Testis (tissue), 3 donors: ENCODE results near the gene LANCL2. TPM values are rescaled to one million over a fixed set of nuclear protein-coding genes. Genes with fewer than 3 reads are reported as not detected.
A peak's percentile ranks its signal among the peaks of the same experiment; 100 is the strongest.

Experiments used
- DNase-seq: peaks from one replicate; pipeline ENCODE4 v3.0.0-alpha.2; 2019
- H3K27ac ChIP-seq, 2 donors: fragments of 200-600 bp; sonication (generic); one replicate each; pipeline ENCODE4 v1.5.1; 2019
- H3K27me3 ChIP-seq: fragments of 200-600 bp; sonication (generic); one replicate; pipeline ENCODE4 v1.5.1; 2019
- H3K36me3 ChIP-seq: fragments of 200-600 bp; sonication (generic); one replicate; pipeline ENCODE4 v1.5.1; 2017; ENCODE audit warnings: low read depth; ENCODE audit errors: missing control alignments
- H3K4me1 ChIP-seq: fragments of 200-600 bp; sonication (generic); one replicate; pipeline ENCODE4 v1.5.1; 2019
- H3K4me3 ChIP-seq, 2 donors: fragments of 200-600 bp; sonication (generic); one replicate each; pipeline ENCODE4 v1.5.1; 2017 to 2019
- H3K9me3 ChIP-seq: fragments of 200-600 bp; sonication (generic); one replicate; pipeline ENCODE4 v1.5.1; 2017
- CTCF ChIP-seq, 3 experiments: fragments of 450-650 bp in 2 of 3; fragments of 200-600 bp in 1 of 3; sonication (generic) in 1 of 3; IDR thresholded peaks; one replicate each; pipeline ENCODE4 v1.5.1; 2016 to 2019; ENCODE audit warnings: antibody characterized with exemption in 3 of 3, mild to moderate bottlenecking in 2 of 3, moderate library complexity in 1 of 3
- POLR2A ChIP-seq: fragments of 450-650 bp; IDR thresholded peaks from one replicate; pipeline ENCODE4 v1.6.1; 2017; ENCODE audit warnings: antibody characterized with exemption, mild to moderate bottlenecking, moderate library complexity
- WGBS, 2 donors: methylation state at CpG; one replicate each; pipeline ENCODE4 v1.1.5; 2018; 5-methylcytosine and 5-hydroxymethylcytosine counted together
- intact Hi-C: fragments of 100-400 bp; cut with DNase I; formaldehyde crosslinking; loops from one replicate; pipeline ENCODE4 v1.15.1; 2023; ENCODE audit warnings: low total_unique reads
- polyA plus RNA-seq: library from polyadenylated mRNA; stranded (reverse); fragments of 350-450 nt; fragmentation: Illumina TruSeq; extraction: RNeasy Lipid Tissue Mini Kit (QIAGEN cat#74804); gene quantifications from one replicate; pipeline ENCODE4 v1.2.3, GENCODE V29; 2014; ENCODE audit warnings: low read depth, low replicate concordance; ENCODE audit not compliant: insufficient read depth
- total RNA-seq, 2 donors: library from RNA; depleted of rRNA; stranded (reverse); fragments of >200 nt; gene quantifications; one replicate each; pipeline ENCODE4 v1.2.3, GENCODE V29; 2016

The LANCL2 gene
- total and polyA plus RNA-seq, 3 donors from 2014 or later, result 49.0 to 59.7 (median 50.5) TPM

GRCh38 chr7:55342216-55342871 is 22.8 kb upstream of the LANCL2 start:
- intact Hi-C loops, result no loop called here
- no peaks in the 10 kb centered on the region for H3K4me1 ChIP-seq
- no peaks in the 10 kb centered on the region for H3K27me3 ChIP-seq
- no peaks in the 10 kb centered on the region for H3K36me3 ChIP-seq
- peak overlapping the region in 1 of 2 donors; percentile 47 for H3K4me3 ChIP-seq
- DNase-seq, result no peak
- WGBS, 2 donors, result 53 to 59% methylated on average over 3 to 15 of the region's 27 CpGs
- no peak for TF ChIP-seq CTCF (IDR thresholded peaks at IDR 0.05)
- TF ChIP-seq POLR2A, result no peak
- H3K9me3 ChIP-seq, result no peaks in the 10 kb centered on the region
- H3K27ac ChIP-seq, result no peak overlapping the region

- no peaks in the 10 kb centered on the region for H3K36me3 ChIP-seq
- peak overlapping the region in 1 of 2 donors; percentile 47 for H3K4me3 ChIP-seq
- H3K27me3 ChIP-seq, result no peaks in the 10 kb centered on the region
- TF ChIP-seq POLR2A, result no peak
- no peak for TF ChIP-seq CTCF (IDR thresholded peaks at IDR 0.05)
- 62 to 74% methylated on average over 6 to 42 of the region's 42 CpGs for WGBS, 2 donors
- no peaks in the 10 kb centered on the region for H3K4me1 ChIP-seq
- intact Hi-C loops, result no loop called here
- no peaks in the 10 kb centered on the region for H3K9me3 ChIP-seq
- H3K27ac ChIP-seq, result no peak overlapping the region
- DNase-seq, result peak; percentile 61
Observed at GRCh38 chr7:55343002-55343781, 21.9 kb upstream of the LANCL2 start.

GRCh38 chr7:55343860-55344606 is 21.1 kb upstream of the LANCL2 start:
- intact Hi-C loops, result no loop called here
- DNase-seq, result no peak
- Histone ChIP-seq H3K9me3 (no peaks in the 10 kb centered on the region), H3K27ac (no peak overlapping the region), H3K27me3 (no peaks in the 10 kb centered on the region), H3K4me3 (peak overlapping the region; percentile 40 to 47), H3K4me1 (peaks cover 5% of the 10 kb centered on the region), H3K36me3 (no peaks in the 10 kb centered on the region)
- TF ChIP-seq CTCF (IDR thresholded peaks at IDR 0.05) (no peak), POLR2A (no peak)
- 81 to 83% methylated on average over 40 to 47 of the region's 47 CpGs for WGBS, 2 donors

GRCh38 chr7:55344840-55345239 is 20.3 kb upstream of the LANCL2 start:
- Histone ChIP-seq H3K27ac (no peak overlapping the region), H3K27me3 (no peaks in the 10 kb centered on the region), H3K36me3 (no peaks in the 10 kb centered on the region), H3K9me3 (no peaks in the 10 kb centered on the region), H3K4me3 (peak overlapping the region; percentile 40 to 47), H3K4me1 (peaks cover 5% of the 10 kb centered on the region)
- intact Hi-C loops, result no loop called here
- no peak for TF ChIP-seq POLR2A
- TF ChIP-seq CTCF (IDR thresholded peaks at IDR 0.05), result no peak
- peak; percentile 54 for DNase-seq
- 53 to 67% methylated on average over 6 to 37 of the region's 46 CpGs for WGBS, 2 donors
